MM.1S (cell line): ENCODE results near the gene SLC27A4.

ENCODE experiments used
- DNase-seq: peaks from one replicate; pipeline ENCODE4 v3.0.0-alpha.2; 2015
- H2AFZ ChIP-seq: fragments of 300-600 bp; sonication (generic); 2 replicates; pipeline ENCODE4 v1.6.0; 2016; ENCODE audit warnings: antibody characterized with exemption, low read length
- H3F3A ChIP-seq: fragments of 300-600 bp; sonication (generic); 2 replicates; pipeline ENCODE4 v1.6.1; 2016; ENCODE audit warnings: mild to moderate bottlenecking, antibody characterized with exemption, low read length, moderate library complexity, mixed read lengths; ENCODE audit not compliant: insufficient read depth
- H3K27ac ChIP-seq: fragments of 300-600 bp; sonication (generic); 2 replicates; pipeline ENCODE4 v1.5.1; 2016; ENCODE audit warnings: mild to moderate bottlenecking, low read length
- H3K27me3 ChIP-seq: fragments of 300-600 bp; sonication (generic); replicated peaks from 2 replicates; pipeline ENCODE4 v1.6.0; 2016; ENCODE audit warnings: low read length; ENCODE audit not compliant: insufficient read depth
- H3K36me3 ChIP-seq: fragments of 300-600 bp; sonication (generic); replicated peaks from 2 replicates; pipeline ENCODE4 v1.6.1; 2016; ENCODE audit warnings: mild to moderate bottlenecking, low read length, mixed read lengths; ENCODE audit not compliant: insufficient read depth
- H3K4me1 ChIP-seq: fragments of 300-600 bp; sonication (generic); 2 replicates; pipeline ENCODE4 v1.6.1; 2016; ENCODE audit warnings: low read length, mixed read lengths
- H3K4me2 ChIP-seq: fragments of 300-600 bp; sonication (generic); 2 replicates; pipeline ENCODE4 v1.6.0; 2016; ENCODE audit warnings: low read depth, low read length
- H3K4me3 ChIP-seq: fragments of 300-600 bp; sonication (generic); 2 replicates; pipeline ENCODE4 v1.5.1; 2016; ENCODE audit warnings: low read length, mixed read lengths
- H3K79me2 ChIP-seq: fragments of 300-600 bp; sonication (generic); 2 replicates; pipeline ENCODE4 v1.6.1; 2016; ENCODE audit warnings: mixed run types, low read length, mixed read lengths
- H3K9ac ChIP-seq: fragments of 300-600 bp; sonication (generic); 2 replicates; pipeline ENCODE4 v1.6.1; 2016; ENCODE audit warnings: low read length, mixed read lengths
- H3K9me2 ChIP-seq: fragments of 300-600 bp; sonication (generic); replicated peaks from 2 replicates; pipeline ENCODE4 v1.6.1; 2016; ENCODE audit warnings: mild to moderate bottlenecking, low read length, mixed read lengths; ENCODE audit not compliant: insufficient read depth
- H3K9me3 ChIP-seq: fragments of 300-600 bp; sonication (generic); replicated peaks from 2 replicates; pipeline ENCODE4 v1.6.1; 2016; ENCODE audit warnings: mild to moderate bottlenecking, low read length, mixed read lengths; ENCODE audit not compliant: insufficient read depth
- H4K20me1 ChIP-seq: fragments of 300-600 bp; sonication (generic); 2 replicates; pipeline ENCODE4 v1.6.1; 2016; ENCODE audit warnings: mild to moderate bottlenecking, low read length, moderate library complexity, mixed read lengths; ENCODE audit not compliant: insufficient read depth
- EZH2 ChIP-seq: fragments of 300-600 bp; sonication (generic); optimal IDR thresholded peaks from 2 replicates; pipeline ENCODE3; 2017; ENCODE audit warnings: low read depth, mild to moderate bottlenecking, antibody characterized with exemption, low read length, mixed read lengths
- EZH2phosphoT487 ChIP-seq: fragments of 300-600 bp; sonication (generic); IDR thresholded peaks from 2 replicates; pipeline ENCODE4 v1.6.1; 2018; ENCODE audit warnings: antibody characterized with exemption, low read length
- TF ChIP-seq, protein P1 (sequence below): fragments of 300-600 bp; sonication (generic); IDR thresholded peaks from 2 replicates; pipeline ENCODE4 v1.5.1; 2016; ENCODE audit warnings: antibody characterized with exemption, low read length, mixed read lengths

SLC27A4 gene

DNA sequence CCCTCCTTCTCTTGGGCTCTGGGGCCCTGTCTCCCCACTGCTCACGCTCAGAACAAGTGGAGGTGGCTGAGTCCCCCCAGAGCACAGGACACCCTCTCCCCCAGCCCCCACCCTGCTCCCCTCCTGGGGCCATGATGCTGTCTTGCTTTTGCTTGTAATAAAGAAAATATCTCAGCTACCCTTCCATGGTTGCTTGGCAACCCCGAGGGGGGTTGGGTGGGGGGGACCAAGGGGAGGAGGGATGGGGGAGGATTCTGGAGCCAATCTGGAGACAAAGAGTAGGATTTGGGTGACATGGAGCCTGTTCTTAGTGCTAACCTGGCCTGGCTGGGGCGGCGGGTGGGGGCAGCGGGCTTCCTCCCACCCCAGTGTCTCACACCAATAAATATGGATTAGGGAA lies 64.2 kb downstream of the SLC27A4 start:
- no peak for DNase-seq
- Histone ChIP-seq H3K27ac (no peak overlapping the region), H3K9ac (no peak overlapping the region), H2AFZ (no peak overlapping the region), H3K4me1 (no peaks in the 10 kb centered on the region), H3K79me2 (no peaks in the 10 kb centered on the region), H3K9me3 (no peaks in the 10 kb centered on the region), H3F3A (no peaks in the 10 kb centered on the region), H3K36me3 (no peaks in the 10 kb centered on the region), H3K27me3 (peaks cover 10% of the 10 kb centered on the region), H3K4me2 (no peak overlapping the region), H3K4me3 (no peak overlapping the region), H3K9me2 (no peaks in the 10 kb centered on the region), H4K20me1 (no peaks in the 10 kb centered on the region)
- TF ChIP-seq EZH2phosphoT487 (no peak), EZH2 (no peak)
- TF ChIP-seq, protein P1, sequence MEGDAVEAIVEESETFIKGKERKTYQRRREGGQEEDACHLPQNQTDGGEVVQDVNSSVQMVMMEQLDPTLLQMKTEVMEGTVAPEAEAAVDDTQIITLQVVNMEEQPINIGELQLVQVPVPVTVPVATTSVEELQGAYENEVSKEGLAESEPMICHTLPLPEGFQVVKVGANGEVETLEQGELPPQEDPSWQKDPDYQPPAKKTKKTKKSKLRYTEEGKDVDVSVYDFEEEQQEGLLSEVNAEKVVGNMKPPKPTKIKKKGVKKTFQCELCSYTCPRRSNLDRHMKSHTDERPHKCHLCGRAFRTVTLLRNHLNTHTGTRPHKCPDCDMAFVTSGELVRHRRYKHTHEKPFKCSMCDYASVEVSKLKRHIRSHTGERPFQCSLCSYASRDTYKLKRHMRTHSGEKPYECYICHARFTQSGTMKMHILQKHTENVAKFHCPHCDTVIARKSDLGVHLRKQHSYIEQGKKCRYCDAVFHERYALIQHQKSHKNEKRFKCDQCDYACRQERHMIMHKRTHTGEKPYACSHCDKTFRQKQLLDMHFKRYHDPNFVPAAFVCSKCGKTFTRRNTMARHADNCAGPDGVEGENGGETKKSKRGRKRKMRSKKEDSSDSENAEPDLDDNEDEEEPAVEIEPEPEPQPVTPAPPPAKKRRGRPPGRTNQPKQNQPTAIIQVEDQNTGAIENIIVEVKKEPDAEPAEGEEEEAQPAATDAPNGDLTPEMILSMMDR = no peak

DNA sequence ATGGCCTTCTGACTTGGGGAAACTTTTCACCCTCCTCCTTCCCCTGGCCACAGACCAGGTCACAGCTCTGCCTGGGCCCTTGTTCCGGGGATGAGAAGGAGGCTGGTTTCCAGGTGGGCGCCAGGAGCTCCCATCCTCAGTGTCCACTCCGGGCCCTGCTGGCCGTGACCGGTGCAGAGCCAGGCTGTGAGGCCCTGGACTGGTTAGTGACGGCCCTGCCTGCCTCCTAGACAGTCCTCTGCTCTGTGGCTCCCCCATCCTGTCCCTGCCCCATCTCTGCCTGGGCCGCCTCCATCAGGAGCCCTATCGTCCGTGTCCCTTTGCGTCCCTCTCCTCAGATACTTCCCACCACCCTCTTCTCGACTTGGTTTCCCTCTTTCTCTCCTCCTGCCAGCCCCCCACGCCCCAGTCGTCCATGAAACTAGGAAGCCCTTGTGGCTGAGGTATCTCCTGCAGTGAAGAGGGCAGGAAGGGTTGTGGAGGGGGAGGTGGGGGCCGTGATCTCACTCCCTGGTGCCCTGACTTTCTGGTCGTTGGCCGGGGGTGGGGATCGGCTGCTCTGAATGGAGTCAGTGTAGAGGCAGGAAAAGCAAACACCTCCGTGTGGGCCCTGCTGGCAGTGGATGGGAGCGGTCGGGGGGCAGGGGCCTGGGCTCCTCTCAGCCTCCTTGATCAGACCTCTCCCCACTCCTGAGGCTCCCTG lies 64.9 kb downstream of the SLC27A4 start:
- Histone ChIP-seq H3K9me2 (no peaks in the 10 kb centered on the region), H3K4me3 (no peak overlapping the region), H3K79me2 (no peaks in the 10 kb centered on the region), H3K27me3 (peaks cover 10% of the 10 kb centered on the region), H3K4me1 (no peaks in the 10 kb centered on the region), H3K4me2 (no peak overlapping the region), H4K20me1 (no peaks in the 10 kb centered on the region), H3K9ac (no peak overlapping the region), H2AFZ (no peak overlapping the region), H3K27ac (no peak overlapping the region), H3K9me3 (no peaks in the 10 kb centered on the region), H3K36me3 (no peaks in the 10 kb centered on the region), H3F3A (no peaks in the 10 kb centered on the region)
- no peak for DNase-seq
- TF ChIP-seq EZH2 (no peak), EZH2phosphoT487 (no peak)
- TF ChIP-seq, protein P1 = no peak

DNA sequence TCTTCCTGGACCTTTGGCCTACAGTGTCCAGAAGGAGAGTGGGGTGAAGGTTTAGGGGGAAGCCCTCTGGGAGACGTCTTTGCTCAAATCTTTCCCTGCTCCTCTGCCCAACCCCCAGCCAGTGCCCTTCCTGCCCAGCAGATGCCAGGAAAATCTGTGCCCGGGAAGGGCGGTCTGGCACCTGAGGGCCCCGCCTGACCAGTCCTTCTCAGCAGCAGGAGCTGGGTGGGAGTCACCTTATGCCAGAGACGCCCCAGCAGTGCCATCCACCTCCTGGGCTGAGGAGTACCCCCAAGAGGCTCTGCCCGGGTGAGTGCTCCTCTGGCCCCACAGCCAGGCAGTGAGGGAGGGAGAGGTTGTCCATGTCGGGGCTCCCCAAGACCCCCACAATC lies 65.4 kb downstream of the SLC27A4 start:
- no peak for TF ChIP-seq EZH2
- TF ChIP-seq EZH2phosphoT487 = no peak
- TF ChIP-seq, protein P1 = no peak
- no peaks in the 10 kb centered on the region for H3K79me2 ChIP-seq
- no peak overlapping the region for H2AFZ ChIP-seq
- no peaks in the 10 kb centered on the region for H3K9me2 ChIP-seq
- no peak overlapping the region for H3K9ac ChIP-seq
- H3K9me3 ChIP-seq = no peaks in the 10 kb centered on the region
- no peak for DNase-seq
- no peaks in the 10 kb centered on the region for H4K20me1 ChIP-seq
- peaks cover 10% of the 10 kb centered on the region for H3K27me3 ChIP-seq
- no peak overlapping the region for H3K4me3 ChIP-seq
- no peak overlapping the region for H3K27ac ChIP-seq
- no peaks in the 10 kb centered on the region for H3K4me1 ChIP-seq
- no peak overlapping the region for H3K4me2 ChIP-seq
- no peaks in the 10 kb centered on the region for H3F3A ChIP-seq
- no peaks in the 10 kb centered on the region for H3K36me3 ChIP-seq
